ENCODE results near the gene ST6GAL2.

ST6GAL2 gene

GRCh38 chr2:106866641-106867040 is 19.3 kb downstream of the ST6GAL2 start:
- DNase-seq (ENCODE audit: low spot score) = no peak
- TF ChIP-seq, protein P1, sequence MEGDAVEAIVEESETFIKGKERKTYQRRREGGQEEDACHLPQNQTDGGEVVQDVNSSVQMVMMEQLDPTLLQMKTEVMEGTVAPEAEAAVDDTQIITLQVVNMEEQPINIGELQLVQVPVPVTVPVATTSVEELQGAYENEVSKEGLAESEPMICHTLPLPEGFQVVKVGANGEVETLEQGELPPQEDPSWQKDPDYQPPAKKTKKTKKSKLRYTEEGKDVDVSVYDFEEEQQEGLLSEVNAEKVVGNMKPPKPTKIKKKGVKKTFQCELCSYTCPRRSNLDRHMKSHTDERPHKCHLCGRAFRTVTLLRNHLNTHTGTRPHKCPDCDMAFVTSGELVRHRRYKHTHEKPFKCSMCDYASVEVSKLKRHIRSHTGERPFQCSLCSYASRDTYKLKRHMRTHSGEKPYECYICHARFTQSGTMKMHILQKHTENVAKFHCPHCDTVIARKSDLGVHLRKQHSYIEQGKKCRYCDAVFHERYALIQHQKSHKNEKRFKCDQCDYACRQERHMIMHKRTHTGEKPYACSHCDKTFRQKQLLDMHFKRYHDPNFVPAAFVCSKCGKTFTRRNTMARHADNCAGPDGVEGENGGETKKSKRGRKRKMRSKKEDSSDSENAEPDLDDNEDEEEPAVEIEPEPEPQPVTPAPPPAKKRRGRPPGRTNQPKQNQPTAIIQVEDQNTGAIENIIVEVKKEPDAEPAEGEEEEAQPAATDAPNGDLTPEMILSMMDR (conservative IDR thresholded peaks at IDR 0.05; ENCODE audit: low read depth) = no peak
- POLR2A ChIA-PET (ENCODE audit: low non-redundant PET) = no interaction called here
- no peak overlapping the region for H3K27ac ChIP-seq
- CTCF ChIA-PET = interaction anchor here (0.5 kb wide), 1 partner anchor 82 kb away, joined by 3 read pairs; no protein-coding TSS in a partner anchor

- POLR2A ChIA-PET (ENCODE audit: low non-redundant PET) = no interaction called here
- DNase-seq (ENCODE audit: low spot score) = no peak
- CTCF ChIA-PET = no interaction called here
- TF ChIP-seq, protein P1 (conservative IDR thresholded peaks at IDR 0.05; ENCODE audit: low read depth) = no peak
- H3K27ac ChIP-seq = no peak overlapping the region
Measured at GRCh38 chr2:106864051-106864450, 21.9 kb downstream of the ST6GAL2 start.

DNA sequence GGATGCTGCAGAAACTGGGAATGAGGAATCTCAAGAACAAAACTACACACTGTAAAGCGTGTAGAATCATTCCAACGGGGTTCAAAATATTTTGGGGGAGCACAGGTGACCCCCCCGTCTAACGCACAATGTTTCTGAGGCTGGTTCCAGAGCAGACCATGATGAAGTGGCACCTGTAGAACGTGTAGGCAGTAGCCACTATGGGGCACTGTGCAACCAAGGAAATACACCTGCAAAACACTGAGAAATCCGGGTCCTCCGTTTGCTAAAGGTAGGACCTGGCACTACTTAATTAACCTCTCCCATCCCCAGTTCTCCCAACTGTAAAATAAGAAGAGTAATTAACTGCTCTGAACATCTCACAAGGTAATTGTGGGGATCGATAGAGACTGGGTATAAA is 22.6 kb downstream of the ST6GAL2 start:
- TF ChIP-seq, protein P1 (conservative IDR thresholded peaks at IDR 0.05; ENCODE audit: low read depth) = no peak
- CTCF ChIA-PET = interaction anchor here (0.7 kb wide), 1 partner anchor 357 kb away, joined by 4 read pairs; no protein-coding TSS in a partner anchor
- POLR2A ChIA-PET (ENCODE audit: low non-redundant PET) = no interaction called here
- H3K27ac ChIP-seq = no peak overlapping the region
- no peak for DNase-seq (ENCODE audit: low spot score)

DNA sequence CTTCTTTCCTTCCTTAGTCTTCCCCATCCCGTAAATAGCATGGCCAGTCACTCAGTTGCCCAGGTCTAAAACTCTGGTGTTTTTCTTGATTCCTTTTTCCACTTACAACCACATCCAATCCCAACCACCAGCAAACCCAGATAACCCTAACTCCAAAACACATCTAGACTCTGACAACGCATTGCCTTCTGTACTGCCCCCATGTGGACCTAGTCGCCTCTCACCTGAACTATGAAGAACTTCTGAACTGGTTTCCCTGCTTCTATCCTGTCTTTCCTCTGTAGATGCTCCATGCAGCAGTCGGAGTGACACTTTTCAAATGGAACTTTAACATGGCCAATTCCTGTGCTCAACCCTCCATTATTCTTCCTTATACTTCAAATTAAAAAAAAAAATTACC is 26.5 kb downstream of the ST6GAL2 start:
- ChIA-PET POLR2A (ENCODE audit: low non-redundant PET) (no interaction called here), CTCF (no interaction called here)
- no peak for DNase-seq (ENCODE audit: low spot score)
- H3K27ac ChIP-seq = no peak overlapping the region
- TF ChIP-seq, protein P1 (conservative IDR thresholded peaks at IDR 0.05; ENCODE audit: low read depth) = no peak

DNA sequence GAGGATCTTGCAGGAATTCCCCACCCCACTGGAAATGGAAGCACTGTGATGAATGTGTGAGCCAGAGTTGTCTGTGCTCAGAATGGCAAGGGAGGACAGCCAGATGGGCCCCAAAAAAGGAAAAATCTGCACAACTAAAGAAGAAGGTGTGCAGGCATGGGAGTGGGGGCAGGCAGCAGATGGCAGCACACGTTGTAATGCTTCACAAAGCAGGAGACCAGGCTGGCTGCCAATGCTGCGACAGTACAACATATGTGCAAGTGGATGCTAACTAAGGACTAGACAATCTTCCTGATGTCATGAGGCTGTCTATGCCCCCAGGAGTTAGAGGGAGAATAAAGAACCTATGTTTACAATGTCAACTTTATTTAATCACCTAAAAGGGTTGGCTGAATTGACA is 27.2 kb downstream of the ST6GAL2 start:
- ChIA-PET POLR2A (ENCODE audit: low non-redundant PET) (no interaction called here), CTCF (no interaction called here)
- no peak for DNase-seq (ENCODE audit: low spot score)
- TF ChIP-seq, protein P1 (conservative IDR thresholded peaks at IDR 0.05; ENCODE audit: low read depth) = no peak
- no peak overlapping the region for H3K27ac ChIP-seq

GRCh38 chr2:106857882-106858478 is 28.0 kb downstream of the ST6GAL2 start:
- DNase-seq (ENCODE audit: low spot score) = no peak
- CTCF ChIA-PET = no interaction called here
- TF ChIP-seq, protein P1 (conservative IDR thresholded peaks at IDR 0.05; ENCODE audit: low read depth) = no peak
- H3K27ac ChIP-seq = no peak overlapping the region
- POLR2A ChIA-PET (ENCODE audit: low non-redundant PET) = no interaction called here
